OCI-LY3 (cell line): ENCODE results near the gene LRRN4CL.

Experiments
- CTCF ChIP-seq: fragments of 200-600, 300-600 bp; sonication (generic); IDR thresholded peaks from 2 replicates; pipeline ENCODE4 v1.5.1; 2014; ENCODE audit warnings: antibody characterized with exemption, low read length, low read depth
- EZH2phosphoT487 ChIP-seq: fragments of 200-600 bp; shearing (Covaris generic); IDR thresholded peaks from 2 replicates; pipeline ENCODE4 v1.6.1; 2018; ENCODE audit warnings: antibody characterized with exemption, mixed run types, low read depth

GRCh38 chr11:62728171-62728988 is 39.0 kb upstream of the LRRN4CL start, which contains the start of gene TTC9C:
- TF ChIP-seq CTCF (no peak), EZH2phosphoT487 (no peak)
